Dedifferentiated amniotic fluid mesenchymal stem cell (primary cell): Measurements from ENCODE around the gene LHFPL5.

Source experiments
- DNase-seq: peaks from one replicate; pipeline ENCODE4 v3.0.0-alpha.2; 2016; ENCODE audit errors: extremely low spot score

The LHFPL5 gene

DNA sequence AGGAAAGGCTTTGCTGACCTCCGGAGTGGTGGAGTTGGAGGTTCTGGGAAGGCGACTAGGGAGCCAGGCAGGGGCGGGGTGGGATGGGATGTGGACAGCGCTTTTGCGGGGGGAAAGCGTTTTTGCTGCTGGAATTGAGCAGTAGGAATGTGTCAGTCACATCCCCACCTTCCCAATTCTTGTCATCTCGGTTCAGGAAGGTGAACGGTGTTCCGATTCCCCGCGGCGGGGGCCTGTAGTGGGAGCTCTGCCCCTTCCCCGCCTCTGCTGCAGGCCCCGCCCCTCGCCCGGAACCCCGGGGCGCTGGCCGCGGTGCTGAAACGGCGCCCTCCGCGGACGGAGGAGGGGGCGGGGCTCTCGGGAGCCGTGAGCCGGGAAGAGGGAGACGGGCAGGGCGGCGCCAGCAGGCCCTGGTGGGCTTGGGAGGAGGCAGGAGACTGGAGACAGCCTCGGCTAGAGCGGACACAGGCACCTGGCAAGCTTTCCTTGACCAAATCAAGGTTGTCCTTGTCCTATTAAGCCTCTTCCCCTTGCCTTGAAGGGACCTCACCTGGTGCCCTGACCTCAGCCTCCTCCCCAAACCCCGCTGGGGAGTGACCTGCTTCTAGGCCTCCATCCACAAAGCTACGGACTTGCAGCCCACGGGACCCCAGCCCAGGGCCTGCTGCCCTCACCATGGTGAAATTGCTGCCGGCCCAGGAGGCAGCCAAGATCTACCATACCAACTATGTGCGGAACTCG is at the start of gene LHFPL5:
Gene LHFPL5, plus strand, starts transcription at position 357 of the 741 bp plus-strand sequence. Its CDS starts 319 bp downstream, at position 676.
- DNase-seq, result no peak

DNA sequence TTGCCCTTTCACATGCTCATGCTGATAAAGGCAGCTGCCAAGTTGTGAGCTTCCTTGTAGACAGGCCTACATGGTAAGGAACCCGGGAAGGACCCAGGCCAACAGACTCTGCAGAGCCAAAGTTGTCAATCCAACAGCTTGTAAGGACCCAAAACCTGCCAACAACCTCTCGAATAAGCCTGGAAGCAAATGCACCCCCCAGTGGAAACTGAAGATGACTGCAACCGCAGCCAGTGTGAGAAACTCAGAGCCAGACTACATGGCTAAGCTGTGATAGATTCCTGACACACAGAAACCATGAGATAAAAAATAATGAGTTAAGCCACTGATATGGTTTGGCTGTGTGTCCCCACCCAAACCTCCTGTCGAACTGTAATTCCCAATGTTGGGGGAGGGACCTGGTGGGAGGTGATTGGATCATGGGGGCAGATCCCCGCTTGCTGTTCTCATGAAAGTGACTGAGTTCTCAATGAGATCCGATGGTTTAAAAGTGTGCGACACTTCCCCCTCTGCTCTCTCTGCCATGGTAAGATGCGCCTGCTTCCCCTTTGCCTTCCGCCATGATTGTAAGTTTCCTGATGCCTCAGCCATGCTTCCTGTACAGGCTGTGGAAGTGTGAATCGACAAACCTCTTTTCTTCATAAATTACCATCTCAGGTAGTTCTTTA is 47.6 kb upstream of the LHFPL5 start:
- no peak for DNase-seq

DNA sequence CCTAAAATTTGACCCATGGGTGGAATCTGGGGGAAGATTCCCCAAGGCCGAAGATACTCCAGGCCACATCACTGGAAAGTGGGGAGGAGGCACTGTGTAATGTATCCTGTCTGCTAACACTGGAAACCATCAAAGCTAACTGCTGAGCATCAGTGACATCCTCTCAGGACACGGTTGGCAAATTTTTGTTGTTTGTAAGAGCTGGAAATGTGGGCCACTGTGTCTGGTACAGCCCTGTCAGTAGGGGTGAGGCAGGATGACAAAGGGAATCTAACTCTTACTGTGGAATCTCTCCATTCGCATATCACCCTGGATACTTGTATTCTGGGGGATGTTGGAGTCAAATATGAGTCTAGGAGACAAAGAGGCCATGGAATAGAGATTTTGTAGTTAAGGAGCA is 45.7 kb upstream of the LHFPL5 start:
- DNase-seq, result no peak

DNA sequence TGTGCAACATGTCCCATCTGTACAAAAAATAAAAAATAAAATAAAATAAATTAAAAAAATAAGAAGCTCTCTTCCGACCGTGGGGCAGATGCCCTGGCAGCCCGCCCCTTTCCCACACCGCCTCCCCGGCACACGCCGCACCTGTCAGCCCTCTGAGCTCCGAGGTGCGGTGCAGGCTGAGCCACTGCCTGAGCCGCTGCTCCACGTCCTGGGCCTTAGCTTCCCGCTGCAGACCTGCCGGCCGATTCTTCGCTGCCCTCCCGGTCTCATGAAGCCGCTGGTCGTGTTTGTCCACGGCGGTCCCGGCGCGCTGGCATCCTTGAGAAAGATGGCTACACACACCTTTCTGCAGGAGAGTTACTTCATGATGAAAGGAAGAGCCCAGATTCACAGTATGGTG is 39.4 kb upstream of the LHFPL5 start:
- DNase-seq, result no peak

DNA sequence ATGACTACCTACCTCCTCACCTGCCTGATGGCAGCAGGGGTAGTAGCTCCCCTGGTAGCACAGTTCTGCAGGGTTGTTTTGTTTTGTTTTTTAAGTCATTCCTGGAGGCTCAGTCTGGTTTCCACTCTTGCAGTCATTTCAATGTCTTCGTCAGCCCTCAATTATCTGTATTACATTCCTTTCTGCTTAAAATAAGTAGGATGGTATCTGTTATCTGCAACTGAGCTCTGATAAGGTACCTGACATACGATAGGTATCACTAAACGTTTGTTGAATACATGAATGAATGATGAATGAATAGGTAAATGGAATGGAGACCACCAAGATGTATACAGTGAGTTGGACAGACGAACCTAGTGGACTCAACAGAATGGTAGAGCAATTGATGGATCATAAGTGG is 35.9 kb upstream of the LHFPL5 start:
- DNase-seq, result no peak

DNA sequence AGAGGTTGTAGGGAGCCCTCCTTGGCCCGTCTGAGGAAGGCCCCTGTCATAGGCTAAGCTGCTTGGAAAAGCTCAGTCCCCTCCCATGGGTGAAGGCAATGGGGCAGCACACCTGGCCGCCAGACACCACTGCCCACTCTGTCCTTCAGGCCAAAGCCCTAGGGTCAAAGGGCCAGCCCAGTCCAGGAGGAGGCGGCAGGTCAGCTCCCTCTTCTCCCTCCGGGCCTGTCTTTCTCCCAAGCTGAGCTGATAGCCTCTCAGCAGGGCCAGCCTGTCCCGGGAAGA is 33.9 kb upstream of the LHFPL5 start:
- DNase-seq, result no peak

DNA sequence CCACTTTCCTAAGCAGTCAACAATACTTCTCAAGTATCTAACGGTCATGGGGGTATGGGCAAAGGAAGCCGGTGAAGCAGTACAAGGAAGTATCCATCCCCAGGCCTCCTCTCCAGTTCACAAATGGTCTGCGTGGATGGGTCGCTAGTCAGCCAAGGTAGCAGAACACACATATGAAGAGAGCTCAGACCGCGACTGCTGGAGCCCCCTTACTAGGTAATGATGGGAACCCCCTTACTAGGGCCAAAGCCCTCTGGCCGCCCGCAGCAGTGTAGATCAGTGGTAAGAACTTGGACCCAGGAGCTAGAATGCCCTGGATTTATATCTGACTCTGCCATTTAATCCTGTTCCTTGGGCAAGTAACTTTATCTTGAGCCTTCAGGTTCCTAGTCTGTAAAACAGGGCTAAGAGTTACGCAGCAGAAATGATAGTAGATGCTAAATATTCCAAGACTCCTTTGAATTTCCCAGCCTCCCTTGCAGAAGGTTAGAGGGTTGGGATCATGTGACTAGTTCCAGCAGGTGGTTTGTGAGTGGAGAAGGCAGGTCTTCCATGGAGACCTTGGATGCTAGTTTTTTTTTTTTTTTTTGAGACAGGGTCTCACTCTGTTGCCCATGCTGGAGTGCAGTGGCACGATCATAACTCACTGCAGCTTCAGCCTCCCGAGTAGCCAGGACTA is 30.9 kb upstream of the LHFPL5 start:
- no peak for DNase-seq

DNA sequence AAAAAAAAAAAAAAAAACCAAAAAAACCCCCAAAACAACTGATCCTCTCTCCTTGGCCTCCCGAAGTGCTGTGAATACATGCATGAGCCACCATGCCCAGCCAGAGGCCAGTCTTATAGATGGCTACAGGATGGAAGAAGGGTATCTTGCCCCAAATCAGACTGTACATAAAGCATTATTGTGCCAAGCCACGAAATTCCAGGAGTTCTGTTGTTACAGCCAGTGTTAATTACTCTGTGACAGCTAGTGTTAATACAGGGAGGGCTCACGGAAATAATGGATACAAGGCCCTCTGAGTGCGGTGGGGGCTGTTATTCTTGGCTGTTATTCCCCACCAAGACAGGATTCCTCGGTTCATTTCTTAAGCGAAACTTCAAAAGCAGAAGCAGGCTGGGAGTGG is 30.1 kb upstream of the LHFPL5 start:
- no peak for DNase-seq

DNA sequence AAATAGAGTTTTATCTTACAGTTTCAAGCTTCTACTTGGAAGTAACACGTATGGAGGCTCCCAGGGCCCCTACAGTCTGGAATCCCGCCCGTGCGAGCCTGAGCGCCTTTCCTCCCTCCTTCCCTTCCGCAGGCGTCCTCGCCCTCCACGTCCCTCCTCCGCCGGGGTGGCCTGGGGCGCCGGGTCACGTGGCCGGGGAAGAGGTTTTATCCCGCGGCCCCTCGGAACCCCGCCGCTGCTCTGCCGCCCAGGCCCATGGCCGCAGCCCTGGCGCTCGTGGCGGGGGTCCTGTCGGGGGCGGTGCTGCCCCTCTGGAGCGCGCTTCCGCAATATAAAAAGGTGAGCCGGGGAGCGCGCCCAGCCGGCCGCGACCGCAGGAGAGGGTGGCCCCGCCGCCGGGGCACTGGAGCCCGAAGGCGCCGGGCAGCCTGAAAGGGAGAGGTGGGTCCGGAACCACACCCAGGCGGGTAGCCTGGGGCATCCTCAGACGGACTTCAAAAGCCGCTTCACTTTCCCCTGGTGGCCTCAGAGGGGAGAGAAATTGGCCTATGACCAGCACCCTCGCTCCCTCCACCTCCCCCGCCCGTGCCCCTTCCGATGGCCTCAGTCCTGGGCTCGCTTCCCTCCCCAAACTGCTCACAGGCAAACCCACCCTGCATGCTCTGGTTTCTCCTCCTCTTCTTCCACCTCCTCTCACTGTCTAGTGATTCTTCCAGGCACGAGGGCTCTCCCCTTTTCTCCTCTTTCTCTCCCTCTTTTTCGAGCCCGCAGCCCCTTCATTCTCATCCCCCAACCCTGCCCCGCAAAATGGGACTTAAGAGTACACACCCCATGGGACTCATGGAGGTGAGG is 28.6 kb upstream of the LHFPL5 start, which contains the start of gene CLPSL2:
Gene CLPSL2, plus strand, starts transcription at position 235 of the 852 bp plus-strand sequence. Its CDS starts 21 bp downstream, at position 256.
- no peak for DNase-seq

DNA sequence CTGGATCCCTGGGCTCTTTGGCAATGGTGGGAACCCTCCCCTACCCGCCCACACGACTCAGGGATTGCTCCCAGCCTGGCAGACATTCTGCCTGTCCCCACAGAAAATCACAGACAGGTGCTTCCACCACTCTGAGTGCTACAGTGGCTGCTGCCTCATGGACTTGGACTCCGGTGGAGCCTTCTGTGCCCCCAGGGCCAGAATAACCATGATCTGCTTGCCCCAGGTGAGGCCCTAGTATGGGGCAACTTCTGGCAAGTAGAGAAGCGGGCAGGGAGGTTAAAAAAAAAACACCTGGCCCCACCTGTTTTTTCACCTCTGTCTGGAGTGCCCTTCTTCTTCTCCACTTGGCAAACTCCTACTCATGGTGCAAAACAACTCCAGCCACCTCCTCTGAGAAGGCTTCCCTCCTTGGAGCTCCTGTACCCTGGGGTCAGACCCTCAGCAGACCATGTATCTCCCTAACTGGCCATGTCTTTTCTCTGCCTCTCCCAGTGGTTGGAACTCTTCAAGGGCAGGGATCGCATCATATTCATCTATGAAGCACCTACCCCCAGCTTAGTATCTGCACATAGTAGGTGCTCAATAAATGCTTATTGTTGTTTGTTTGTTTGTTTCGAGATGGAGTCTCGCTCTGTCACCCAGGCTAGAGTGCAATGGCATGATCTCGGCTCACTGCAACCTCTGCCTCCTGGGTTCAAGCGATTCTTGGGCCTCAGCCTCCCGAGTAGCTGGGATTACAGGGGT is 27.6 kb upstream of the LHFPL5 start:
- no peak for DNase-seq

DNA sequence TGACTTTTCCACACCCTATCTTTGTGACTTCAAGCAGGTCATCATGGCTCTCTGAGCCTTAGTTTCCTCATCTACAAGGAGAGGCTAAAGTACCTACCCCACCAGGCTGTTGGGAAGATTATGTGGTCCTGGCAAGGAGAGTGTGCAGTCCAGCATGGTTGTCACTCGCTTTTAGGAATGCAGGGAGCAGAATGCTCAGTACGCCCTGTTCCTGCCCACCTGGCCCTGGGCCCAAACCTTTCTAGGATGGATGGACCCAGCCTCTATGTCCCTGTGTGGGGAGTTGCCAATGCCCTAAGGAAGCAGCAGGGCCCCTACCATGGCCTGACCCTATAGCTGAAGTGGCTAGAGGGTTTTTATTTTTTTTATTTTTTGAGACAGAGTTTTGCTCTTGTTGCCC is 26.7 kb upstream of the LHFPL5 start:
- DNase-seq, result no peak

DNA sequence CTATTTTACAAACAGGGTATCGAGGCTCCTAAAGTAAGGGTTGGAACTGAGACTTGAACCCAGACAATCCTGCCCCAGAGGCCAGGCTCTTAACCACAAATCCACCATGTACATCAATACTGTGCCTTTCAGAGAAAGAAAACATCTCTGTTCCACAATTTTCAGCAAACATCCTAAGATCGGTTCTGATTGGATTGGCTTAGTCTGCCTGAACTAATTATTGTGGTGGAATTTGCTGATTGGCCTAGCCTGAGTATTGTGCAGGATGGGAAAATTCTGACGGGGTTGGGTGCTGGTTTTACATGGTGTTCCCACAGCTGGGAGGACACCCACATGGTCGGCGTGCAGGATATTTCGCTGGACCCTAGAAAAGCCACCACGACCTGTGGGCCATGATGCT is 24.4 kb upstream of the LHFPL5 start, which contains the start of gene CLPSL1:
Gene CLPSL1, plus strand, starts transcription at position 301 of the 400 bp plus-strand sequence. Its CDS starts 92 bp downstream, at position 393.
- DNase-seq, result no peak

DNA sequence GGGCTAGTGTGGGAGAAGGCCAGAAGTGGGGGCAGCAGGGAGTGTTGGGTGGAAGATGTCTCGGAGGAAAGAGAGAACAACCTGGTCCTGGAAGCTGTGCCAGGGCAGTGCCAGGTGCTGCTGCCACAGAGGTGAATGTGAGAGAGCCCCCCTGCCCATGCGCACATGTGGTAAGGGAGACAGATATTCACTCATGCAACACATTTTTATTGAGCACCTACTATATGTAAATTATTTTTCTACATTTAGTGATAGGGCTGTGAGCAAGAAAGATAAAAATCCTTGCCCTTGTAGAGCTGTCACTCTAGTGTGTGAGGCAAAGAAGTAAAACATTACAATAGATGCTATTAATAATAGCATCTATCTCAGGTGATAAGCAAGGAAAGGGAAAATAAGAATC is 23.9 kb upstream of the LHFPL5 start:
- DNase-seq, result no peak

DNA sequence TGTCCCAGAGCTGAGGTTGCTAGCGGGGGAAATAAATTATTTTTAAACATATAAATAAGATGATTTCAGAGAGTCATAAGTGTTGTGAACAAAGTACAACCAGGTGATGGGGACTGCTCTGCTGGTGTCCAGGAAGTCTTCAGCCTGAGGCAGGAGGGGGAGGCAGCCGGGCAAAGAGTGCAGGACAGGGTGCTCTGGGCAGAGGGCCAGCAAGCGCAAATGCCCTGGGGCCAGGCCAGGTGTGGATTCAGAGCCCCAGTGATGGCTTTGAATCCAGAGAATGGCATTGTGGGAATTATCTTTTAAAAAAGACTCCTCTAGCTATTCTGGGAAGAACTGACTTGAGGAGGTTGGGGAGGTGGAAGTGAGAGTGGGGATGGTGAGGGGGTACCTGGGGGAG is 22.7 kb upstream of the LHFPL5 start:
- no peak for DNase-seq

DNA sequence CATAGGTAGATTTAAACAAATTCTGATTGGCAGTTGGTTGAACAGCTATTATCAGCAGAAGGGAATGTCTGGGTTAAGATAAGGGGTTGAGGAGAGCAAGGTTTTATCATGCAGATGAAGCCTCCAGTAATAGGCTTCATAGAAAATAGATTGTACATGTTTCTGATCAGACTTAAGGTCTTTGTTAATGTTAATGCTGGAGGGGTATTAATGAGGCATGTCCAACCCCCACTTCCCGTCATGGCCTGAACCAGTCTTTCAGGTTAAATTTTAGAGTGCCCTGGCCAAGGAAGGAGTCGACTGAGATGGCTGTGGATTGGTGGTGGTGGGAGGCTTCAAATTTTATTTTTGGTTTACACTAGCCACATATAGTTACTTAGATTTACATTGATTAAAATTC is 21.0 kb upstream of the LHFPL5 start:
- no peak for DNase-seq

DNA sequence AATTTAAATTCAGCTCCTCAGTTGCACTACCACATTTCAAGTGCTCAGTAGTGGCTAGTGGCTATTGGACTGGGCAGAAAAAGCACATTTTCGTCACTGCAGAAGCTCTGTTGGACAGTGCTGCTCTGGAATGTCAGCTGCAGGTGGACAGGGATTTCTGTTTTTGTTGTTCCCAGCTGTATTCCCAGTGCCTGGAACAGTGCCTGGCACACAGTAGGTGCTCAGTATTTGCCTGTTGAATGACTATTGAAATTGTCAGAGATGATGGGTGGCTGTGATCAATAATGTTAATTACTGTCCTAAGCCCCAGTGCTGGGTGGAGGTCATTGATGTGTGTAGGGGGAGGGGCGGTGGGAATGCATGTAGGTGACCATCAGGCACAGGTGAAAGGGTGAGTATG is 18.9 kb upstream of the LHFPL5 start:
- DNase-seq, result no peak

DNA sequence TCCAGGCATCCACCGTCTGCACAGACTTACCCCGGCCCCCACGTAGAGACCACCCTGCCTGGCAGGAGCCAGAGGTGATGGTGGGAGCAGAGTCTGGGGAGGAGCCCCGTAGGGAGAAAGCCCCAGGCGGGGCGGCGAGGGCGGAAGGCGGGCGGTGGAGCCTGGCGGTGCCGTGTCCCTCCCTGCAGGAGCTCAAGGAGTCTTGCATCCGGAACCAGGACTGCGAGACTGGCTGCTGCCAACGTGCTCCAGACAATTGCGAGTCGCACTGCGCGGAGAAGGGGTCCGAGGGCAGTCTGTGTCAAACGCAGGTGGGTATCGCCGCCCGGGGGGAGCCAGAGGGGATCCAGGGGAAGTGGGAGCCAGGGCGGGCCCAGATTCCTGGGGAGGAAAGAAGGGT is 18.3 kb upstream of the LHFPL5 start:
- DNase-seq, result no peak

DNA sequence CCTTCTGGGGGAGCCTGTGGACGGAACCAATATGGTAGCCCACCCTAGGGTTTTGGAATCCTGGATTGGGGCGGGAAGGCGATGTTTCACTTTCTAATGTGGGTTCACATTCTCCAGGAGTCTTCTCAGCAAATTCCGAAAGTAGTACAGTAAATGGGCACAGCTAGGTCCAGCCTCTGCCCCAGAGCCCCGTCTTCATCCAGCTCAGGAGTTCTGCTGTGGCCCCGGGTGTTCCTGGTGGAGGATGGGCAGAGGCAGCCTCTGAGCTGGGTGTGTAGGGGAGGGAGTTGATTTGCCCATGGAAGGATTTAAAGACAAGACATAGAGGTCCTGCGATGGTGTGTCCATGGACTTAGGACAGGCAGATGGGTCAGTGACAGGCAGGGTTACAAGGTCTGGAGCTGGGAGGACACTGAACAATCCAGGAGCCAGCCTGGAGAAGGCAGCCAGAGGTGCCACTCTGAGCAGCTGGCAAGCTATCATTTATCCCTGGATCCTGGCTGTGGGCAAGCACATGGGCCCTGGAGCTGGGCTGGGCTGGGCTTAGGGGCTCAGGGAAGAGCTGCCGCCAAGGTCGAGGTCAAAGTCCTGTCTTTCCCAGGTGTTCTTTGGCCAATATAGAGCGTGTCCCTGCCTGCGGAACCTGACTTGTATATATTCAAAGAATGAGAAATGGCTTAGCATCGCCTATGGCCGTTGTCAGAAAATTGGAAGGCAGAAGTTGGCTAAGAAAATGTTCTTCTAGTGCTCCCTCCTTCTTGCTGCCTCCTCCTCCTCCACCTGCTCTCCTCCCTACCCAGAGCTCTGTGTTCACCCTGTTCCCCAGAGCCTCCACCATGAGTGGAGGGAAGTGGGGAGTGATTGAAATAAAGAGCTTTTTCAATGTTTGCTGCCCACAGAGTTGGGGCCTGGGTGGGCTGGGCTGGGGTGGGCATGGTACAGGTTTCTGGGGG is 17.6 kb upstream of the LHFPL5 start:
- DNase-seq, result no peak

DNA sequence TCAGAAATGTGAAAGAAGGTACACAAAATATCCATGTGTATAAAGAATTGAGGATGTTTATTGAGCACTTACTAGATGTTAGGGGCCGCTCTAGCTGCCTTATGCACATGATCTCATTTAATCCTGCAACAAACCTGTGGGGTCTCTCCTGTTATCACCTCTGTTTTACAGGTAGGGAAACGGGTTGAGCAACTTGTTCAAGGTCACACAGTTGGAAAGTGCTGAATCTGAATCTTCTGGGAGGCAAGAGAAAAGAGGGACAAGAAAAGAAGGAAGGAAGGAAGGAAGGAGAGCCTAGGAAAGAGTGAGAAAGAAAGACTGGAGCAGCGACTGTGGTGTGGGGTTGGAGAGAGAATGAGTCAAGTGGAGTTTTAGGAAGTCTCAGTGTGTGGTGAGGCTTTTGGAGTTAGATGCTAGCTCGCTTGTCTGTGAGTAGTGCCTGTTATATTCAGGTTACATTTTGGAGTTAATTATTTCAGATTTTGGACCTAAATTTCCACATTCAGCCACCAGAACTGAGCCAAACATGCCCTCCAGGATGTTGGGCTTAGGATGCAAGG is 16.6 kb upstream of the LHFPL5 start:
- DNase-seq, result no peak

DNA sequence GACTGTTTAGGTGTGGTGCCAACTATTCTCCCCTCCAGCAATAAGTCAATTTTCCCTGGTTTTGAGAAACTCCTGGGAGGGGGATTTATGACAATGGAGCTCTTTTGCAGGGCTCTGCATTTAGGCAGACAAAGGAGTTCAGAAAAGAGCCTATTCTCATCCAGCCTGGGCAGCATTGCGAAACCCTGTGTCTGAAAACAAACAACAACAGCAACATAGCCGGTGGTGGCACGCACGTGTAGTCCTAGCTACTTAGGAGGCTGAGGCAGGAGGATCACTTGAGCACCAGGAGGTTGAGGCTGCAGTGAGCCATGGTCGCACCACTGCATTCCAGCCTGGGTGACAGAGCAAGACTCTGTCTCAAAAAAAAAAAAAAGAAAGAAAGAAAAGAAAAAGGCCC is 14.5 kb upstream of the LHFPL5 start:
- no peak for DNase-seq
